GM19239 (cell line): Measurements from ENCODE around the gene BRF1.

ENCODE experiments used
- DNase-seq: peaks from one replicate; pipeline ENCODE4 v3.0.0; 2011; ENCODE audit warnings: low spot score; ENCODE audit not compliant: insufficient read length
- FAIRE-seq: peaks from 2 replicates; lab custom pipeline; 2011; peaks lifted over from hg19 to GRCh38; lab: Jason Lieb, UNC

The BRF1 gene

GRCh38 chr14:105247026-105247425, 53.8 kb downstream of the BRF1 start:
- FAIRE-seq, result no peak

GRCh38 chr14:105244334-105244733, 56.5 kb downstream of the BRF1 start:
- FAIRE-seq, result no peak
- DNase-seq, result no peak

More at GRCh38 chr14:105247026-105247425, 53.8 kb downstream of the BRF1 start:
- no peak for DNase-seq

DNA sequence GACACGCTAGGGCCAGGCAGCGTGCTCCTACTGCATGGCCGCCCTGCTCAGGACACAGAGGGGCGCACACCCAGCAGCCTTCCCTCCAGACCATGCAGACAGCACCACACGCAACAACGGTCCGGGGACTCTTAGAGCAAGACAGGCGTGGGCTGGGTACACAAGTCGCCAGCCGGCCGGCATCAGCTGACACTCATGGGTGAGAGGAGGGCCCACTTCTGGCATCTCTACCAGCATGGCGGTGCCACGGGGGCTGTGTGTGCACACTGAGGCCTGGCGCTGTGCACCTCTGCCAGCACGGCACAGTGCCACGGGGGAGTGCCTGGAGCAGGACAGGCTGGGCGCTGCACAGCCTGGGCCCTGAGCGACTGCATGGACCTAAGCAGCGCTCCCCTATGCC, 59.2 kb downstream of the BRF1 start:
- FAIRE-seq (no peak), DNase-seq (no peak)

DNA sequence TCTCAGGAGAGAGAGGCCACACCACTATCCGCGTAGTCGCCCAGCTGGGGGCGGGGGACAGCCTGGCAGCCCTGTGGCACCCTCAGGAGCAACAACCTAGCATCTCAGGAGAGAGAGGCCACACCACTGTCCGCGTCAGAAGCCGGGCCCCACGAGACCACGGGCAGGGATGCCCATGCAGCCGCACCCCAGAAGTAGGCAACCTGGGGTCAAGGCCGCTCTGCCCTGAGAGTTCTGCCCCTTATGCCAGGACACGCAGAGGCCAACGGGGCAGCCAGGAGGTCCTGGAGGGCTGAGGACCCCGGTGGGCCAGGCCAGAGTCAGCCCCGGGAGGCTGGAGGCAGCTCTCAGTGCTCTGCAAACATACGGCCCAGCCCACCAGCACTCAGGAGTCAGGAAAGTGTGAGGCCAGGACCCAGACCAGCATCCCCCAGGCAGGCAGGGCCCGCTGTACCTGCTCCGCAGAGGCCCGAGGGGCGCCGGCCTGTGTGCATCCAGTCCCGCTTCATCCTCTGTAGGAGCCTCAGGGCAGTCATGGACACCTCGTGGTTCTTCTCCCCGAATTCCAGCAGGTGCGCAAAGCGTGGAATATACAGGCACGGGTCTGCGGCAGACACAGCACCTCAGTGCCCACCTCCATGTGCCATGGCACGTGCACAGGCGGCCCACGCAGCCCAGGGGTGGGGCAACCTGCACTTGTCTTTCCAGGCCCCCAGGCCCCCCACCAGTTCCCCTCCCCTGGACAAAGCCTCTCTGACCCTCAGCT, 59.8 kb downstream of the BRF1 start:
- FAIRE-seq, result no peak
- DNase-seq, result no peak

GRCh38 chr14:105229099-105229655, 71.6 kb downstream of the BRF1 start:
- FAIRE-seq (no peak), DNase-seq (no peak)

DNA sequence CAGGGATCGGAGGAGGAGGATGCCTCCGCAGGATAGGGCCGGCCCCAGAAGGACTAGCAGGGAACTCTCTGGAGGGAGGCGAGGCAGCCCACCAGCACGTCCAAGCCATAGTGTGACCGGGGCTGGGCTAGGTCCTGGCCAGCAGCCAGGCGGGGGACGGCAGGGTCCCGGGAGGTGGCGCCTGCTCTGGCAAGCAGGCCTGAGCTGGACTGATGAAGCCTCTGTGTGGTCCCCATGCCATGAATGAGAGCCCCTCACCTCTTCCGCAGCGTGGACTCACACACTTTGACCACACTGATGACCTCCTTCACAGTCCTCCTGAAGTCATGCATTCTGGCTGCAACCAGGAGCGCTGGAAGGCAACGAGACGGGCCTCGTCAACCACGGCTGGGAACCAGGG, 72.2 kb downstream of the BRF1 start:
- FAIRE-seq, result no peak

DNA sequence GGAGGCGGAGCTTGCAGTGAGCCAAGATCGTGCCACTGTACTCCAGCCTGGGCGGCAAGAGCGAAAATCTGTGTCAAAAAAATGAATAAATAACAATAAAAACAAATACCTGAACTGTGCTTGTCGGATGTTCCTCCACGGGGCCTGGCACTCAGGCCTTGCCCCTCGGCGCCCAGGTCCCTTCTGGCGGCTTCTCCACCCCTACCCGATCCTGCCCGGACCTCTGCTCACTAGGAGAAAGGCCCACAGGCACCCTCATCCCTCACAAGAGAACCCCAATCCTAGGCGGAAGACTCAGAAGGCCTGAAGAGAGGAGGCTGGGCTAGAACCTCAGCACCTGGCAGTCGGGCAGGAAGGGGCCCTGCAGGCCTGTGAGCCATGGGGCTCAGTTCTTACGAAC, 73.5 kb downstream of the BRF1 start:
- FAIRE-seq, result no peak
- no peak for DNase-seq

More for the DNA sequence above, 72.2 kb downstream of the BRF1 start:
- no peak for DNase-seq

DNA sequence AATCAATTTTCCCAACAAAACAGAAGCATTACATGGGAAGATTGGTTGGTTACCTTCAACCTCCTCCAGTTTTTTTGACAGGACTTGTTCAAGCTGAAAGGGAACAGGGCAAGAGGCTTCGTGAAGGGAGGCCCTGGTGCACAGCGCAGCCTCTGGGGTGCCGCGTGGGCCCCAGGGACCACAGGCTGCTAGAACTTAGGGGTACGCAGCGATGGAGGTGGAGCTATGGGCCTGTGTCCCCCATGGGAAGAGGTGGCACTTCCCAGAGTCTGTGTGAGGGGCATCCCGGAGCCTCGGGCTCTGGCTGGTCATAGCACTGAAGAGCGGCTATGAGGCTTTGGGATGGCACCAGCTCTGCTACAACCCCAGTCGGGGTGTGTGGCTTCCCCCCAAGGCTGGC, 74.6 kb downstream of the BRF1 start:
- DNase-seq (no peak), FAIRE-seq (no peak)

- FAIRE-seq, result no peak
- DNase-seq, result no peak
Observed at GRCh38 chr14:105224845-105225570, 75.8 kb downstream of the BRF1 start.

DNA sequence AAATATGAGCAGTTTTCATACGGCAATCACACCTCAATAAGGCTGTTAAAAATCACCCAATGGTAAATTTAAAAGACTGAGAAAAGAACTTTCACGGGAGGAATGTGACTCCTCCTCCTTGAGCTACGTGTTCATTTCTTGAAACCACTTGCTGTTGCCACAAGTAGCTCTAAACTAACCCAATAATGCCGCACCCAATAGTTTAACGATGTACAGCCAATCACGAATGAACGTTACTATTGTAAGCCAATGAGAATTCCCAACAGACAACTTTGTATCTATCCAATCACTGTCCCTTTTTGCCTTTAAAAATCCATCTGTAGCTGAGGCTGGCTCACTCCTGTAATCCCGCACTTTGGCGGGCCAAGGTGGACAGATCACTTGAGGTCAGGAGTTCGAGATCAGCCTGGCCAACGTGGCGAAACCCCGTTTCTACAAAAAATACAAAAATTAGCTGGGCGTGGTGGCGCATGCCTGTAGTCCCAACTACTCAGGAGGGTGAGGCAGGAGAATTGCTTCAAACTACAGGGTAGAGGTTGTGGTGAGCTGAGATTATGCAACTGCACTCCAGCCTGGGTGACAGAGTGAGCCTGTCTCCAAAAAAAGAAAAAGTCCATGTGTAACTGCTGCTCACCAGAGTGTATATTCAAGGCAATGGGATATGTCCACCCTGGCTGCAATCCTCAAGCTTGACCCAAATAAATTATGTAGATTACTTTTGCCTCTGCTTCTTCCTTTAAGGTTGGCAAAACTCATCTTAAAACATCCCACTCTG, 76.8 kb downstream of the BRF1 start:
- DNase-seq (no peak), FAIRE-seq (no peak)

GRCh38 chr14:105223260-105223659, 77.5 kb downstream of the BRF1 start:
- no peak for FAIRE-seq
- no peak for DNase-seq

- DNase-seq (no peak), FAIRE-seq (no peak)
Observed at GRCh38 chr14:105221598-105222178, 79.1 kb downstream of the BRF1 start.

- FAIRE-seq, result no peak
- DNase-seq, result no peak
Observed at GRCh38 chr14:105220699-105221597, 79.9 kb downstream of the BRF1 start.

DNA sequence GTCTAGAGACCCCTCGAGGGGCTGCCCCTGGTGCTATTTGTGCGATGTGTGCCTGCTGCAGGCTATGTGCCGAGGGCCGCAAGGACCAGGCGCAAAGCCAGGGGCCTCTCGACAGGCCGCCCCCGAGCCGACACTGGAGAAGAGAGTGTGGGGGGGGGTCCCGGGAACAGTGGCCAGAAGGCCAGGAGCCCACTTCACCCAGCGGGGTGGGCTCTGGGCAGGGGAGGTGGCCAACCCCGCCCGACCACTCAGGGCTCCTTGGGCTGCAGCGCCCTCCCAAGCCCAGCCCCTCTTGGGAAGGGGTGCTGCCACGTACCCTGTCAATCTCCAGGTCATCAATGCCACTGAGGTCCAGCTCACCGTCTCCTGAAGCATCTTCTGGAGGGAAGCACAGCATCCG, 81.0 kb downstream of the BRF1 start:
- DNase-seq, result no peak
- no peak for FAIRE-seq

GRCh38 chr14:105219043-105219612, 81.7 kb downstream of the BRF1 start:
- FAIRE-seq (no peak), DNase-seq (no peak)

- no peak for FAIRE-seq
Observed at GRCh38 chr14:105218611-105219010, 82.2 kb downstream of the BRF1 start.

GRCh38 chr14:105217774-105218173, 83.0 kb downstream of the BRF1 start:
- DNase-seq (no peak), FAIRE-seq (no peak)

More at GRCh38 chr14:105218611-105219010, 82.2 kb downstream of the BRF1 start:
- no peak for DNase-seq

DNA sequence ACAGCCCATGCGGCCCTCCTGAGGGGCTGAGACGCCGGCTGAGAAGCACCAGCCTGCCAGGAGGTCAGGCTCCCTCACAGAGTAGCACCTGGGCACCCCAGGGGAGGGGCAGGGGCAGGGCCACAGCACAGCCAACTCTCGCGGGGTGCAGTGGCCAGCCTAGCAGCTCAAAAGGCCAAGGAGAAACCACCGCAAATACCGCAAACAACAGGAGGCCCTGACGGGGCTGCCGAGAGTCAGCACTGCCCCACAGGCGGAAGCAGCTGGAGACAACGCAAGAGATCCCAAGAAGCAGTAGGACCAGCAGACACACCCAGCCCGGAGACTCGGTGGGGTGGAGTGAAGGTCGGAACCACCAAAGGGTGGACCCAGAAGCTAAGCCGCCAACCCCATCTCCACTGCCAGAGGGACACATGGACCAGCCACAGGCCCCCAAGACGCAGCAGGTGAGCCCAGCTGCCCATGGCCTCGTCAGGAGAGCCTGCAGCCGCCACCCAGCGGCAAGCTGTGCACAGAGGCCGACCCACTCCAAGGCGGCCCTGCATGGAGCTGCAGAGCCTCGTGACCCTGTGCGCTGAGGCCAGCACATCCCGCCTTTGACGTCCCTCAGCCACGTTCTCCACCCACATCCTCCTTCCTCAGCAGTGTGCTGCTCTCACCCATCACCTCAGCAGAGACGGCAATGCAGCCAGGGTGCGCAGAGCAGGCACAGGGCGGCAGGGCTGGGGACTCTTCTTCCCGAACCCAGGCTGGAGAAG, 84.1 kb downstream of the BRF1 start:
- no peak for DNase-seq
- no peak for FAIRE-seq
